NB4 (cell line): Measurements from ENCODE around the gene MTREX.

Source experiments
- DNase-seq: peaks from one replicate; pipeline ENCODE4 v3.0.0; 2010; ENCODE audit warnings: low read depth
- H3K4me3 ChIP-seq: one replicate; pipeline ENCODE4 v1.5.1; 2011; ENCODE audit warnings: mild to moderate bottlenecking, low read depth, low read length, moderate library complexity
- CTCF ChIP-seq: IDR thresholded peaks from one replicate; pipeline ENCODE4 v1.5.1; 2012; ENCODE audit warnings: low read depth, low read length
- MAX ChIP-seq: IDR thresholded peaks from 2 replicates; pipeline ENCODE4 v1.6.1; 2011; ENCODE audit warnings: low read depth, low read length
- MYC ChIP-seq: IDR thresholded peaks from 2 replicates; pipeline ENCODE4 v1.6.1; 2011; ENCODE audit warnings: low read depth, low read length
- POLR2A ChIP-seq: IDR thresholded peaks from 2 replicates; pipeline ENCODE4 v1.6.1; 2011; ENCODE audit warnings: mild to moderate bottlenecking; ENCODE audit not compliant: insufficient read length; ENCODE audit errors: extremely low read depth

MTREX gene

GRCh38 chr5:55372130-55372925 lies 64.5 kb downstream of the MTREX start:
- no peak overlapping the region for H3K4me3 ChIP-seq
- TF ChIP-seq MYC (no peak), POLR2A (no peak), MAX (no peak), CTCF (no peak)
- peak; percentile 2 for DNase-seq

GRCh38 chr5:55377810-55378209 lies 70.0 kb downstream of the MTREX start:
- no peak for DNase-seq
- H3K4me3 ChIP-seq = no peak overlapping the region
- TF ChIP-seq MYC (no peak), CTCF (no peak), MAX (no peak), POLR2A (no peak)

GRCh38 chr5:55383254-55383653 lies 75.5 kb downstream of the MTREX start:
- no peak for DNase-seq
- no peak overlapping the region for H3K4me3 ChIP-seq
- TF ChIP-seq MYC (no peak), CTCF (no peak), MAX (no peak), POLR2A (no peak)

GRCh38 chr5:55384072-55384471 lies 76.3 kb downstream of the MTREX start:
- DNase-seq = no peak
- H3K4me3 ChIP-seq = no peak overlapping the region
- no peak for TF ChIP-seq MAX
- no peak for TF ChIP-seq MYC
- no peak for TF ChIP-seq POLR2A
- no peak for TF ChIP-seq CTCF

- DNase-seq = no peak
- no peak overlapping the region for H3K4me3 ChIP-seq
- TF ChIP-seq MYC (no peak), POLR2A (no peak), MAX (no peak), CTCF (no peak)
These were observed 77.4 kb downstream of the MTREX start for GRCh38 chr5:55385227-55385626.

- DNase-seq = no peak
- TF ChIP-seq POLR2A (no peak), MYC (no peak), CTCF (no peak), MAX (no peak)
- no peak overlapping the region for H3K4me3 ChIP-seq
These were observed 78.1 kb downstream of the MTREX start for GRCh38 chr5:55385846-55386245.
